ENCODE data around the gene TRIP13.
"Not testable (repeated sequence)": the region's sequence is repeated elsewhere in the genome, so short reads cannot be mapped to it uniquely, and the experiment has no call there.

The TRIP13 gene

GRCh38 chr5:892394-893136, at the start of gene TRIP13, which contains the start of gene BRD9:
TRIP13 (plus strand) TSS chr5:892884; CDS start chr5:892999, 115 bp downstream.
BRD9 (minus strand) TSS chr5:892801; CDS start chr5:892657, 144 bp downstream.
- DNase-seq (ENCODE audit: low spot score): peak; percentile 72

GRCh38 chr5:843371-843770, 49.3 kb upstream of the TRIP13 start:
- not testable (repeated sequence) for DNase-seq (ENCODE audit: low spot score)

- not testable (repeated sequence) for DNase-seq (ENCODE audit: low spot score)
Measured at GRCh38 chr5:843926-844325, 48.8 kb upstream of the TRIP13 start.

- DNase-seq (ENCODE audit: low spot score): not testable (repeated sequence)
Measured at GRCh38 chr5:844426-844825, 48.3 kb upstream of the TRIP13 start.

GRCh38 chr5:845031-845675, 47.5 kb upstream of the TRIP13 start:
- not testable (repeated sequence) for DNase-seq (ENCODE audit: low spot score)

- not testable (repeated sequence) for DNase-seq (ENCODE audit: low spot score)
Measured at GRCh38 chr5:845676-846601, 46.7 kb upstream of the TRIP13 start.

GRCh38 chr5:846602-847091, 46.0 kb upstream of the TRIP13 start:
- DNase-seq (ENCODE audit: low spot score): not testable (repeated sequence)

- DNase-seq (ENCODE audit: low spot score): not testable (repeated sequence)
Measured at GRCh38 chr5:847212-847611, 45.5 kb upstream of the TRIP13 start.

GRCh38 chr5:847736-848135, 44.9 kb upstream of the TRIP13 start:
- not testable (repeated sequence) for DNase-seq (ENCODE audit: low spot score)

- DNase-seq (ENCODE audit: low spot score): no peak
Measured at GRCh38 chr5:848671-849111, 44.0 kb upstream of the TRIP13 start.

GRCh38 chr5:849651-850301, 42.9 kb upstream of the TRIP13 start:
- DNase-seq (ENCODE audit: low spot score): no peak

GRCh38 chr5:850511-851006, 42.1 kb upstream of the TRIP13 start, which contains the start of gene ZDHHC11:
ZDHHC11 (minus strand) TSS chr5:850986; CDS start chr5:850602, 384 bp downstream.
- DNase-seq (ENCODE audit: low spot score): no peak

- no peak for DNase-seq (ENCODE audit: low spot score)
Measured at GRCh38 chr5:851076-851475, 41.6 kb upstream of the TRIP13 start.

GRCh38 chr5:851553-851952, 41.1 kb upstream of the TRIP13 start:
- no peak for DNase-seq (ENCODE audit: low spot score)

GRCh38 chr5:852018-852417, 40.7 kb upstream of the TRIP13 start:
- no peak for DNase-seq (ENCODE audit: low spot score)

- no peak for DNase-seq (ENCODE audit: low spot score)
Measured at GRCh38 chr5:852431-853401, 40.0 kb upstream of the TRIP13 start.

- not testable (repeated sequence) for DNase-seq (ENCODE audit: low spot score)
Measured at GRCh38 chr5:853416-854090, 39.1 kb upstream of the TRIP13 start.

GRCh38 chr5:854217-854616, 38.5 kb upstream of the TRIP13 start:
- DNase-seq (ENCODE audit: low spot score): no peak

- no peak for DNase-seq (ENCODE audit: low spot score)
Measured at GRCh38 chr5:854966-855743, 37.5 kb upstream of the TRIP13 start.

All from kidney capillary endothelial cell (primary cell).